NCI-H2196 treated with DMSO at 0.1 percent for 48 hours (cell line): ENCODE measurements around the gene SNAPC2.

Source experiments
- DNase-seq: peaks from one replicate; lab custom pipeline; 2025; ENCODE audit not compliant: unreplicated experiment; lab: John Stamatoyannopoulos, UW

The SNAPC2 gene

GRCh38 chr19:7965921-7966665 lies 46.0 kb downstream of the SNAPC2 start:
- DNase-seq, result no peak

- DNase-seq, result no peak
Measured at GRCh38 chr19:7968008-7968795, 48.1 kb downstream of the SNAPC2 start.

GRCh38 chr19:7968796-7969554 lies 48.8 kb downstream of the SNAPC2 start:
- no peak for DNase-seq

GRCh38 chr19:7969555-7969939 lies 49.4 kb downstream of the SNAPC2 start:
- DNase-seq, result no peak

GRCh38 chr19:7970716-7971448 lies 50.7 kb downstream of the SNAPC2 start:
- DNase-seq, result peak; percentile 10

GRCh38 chr19:7971553-7972520 lies 51.7 kb downstream of the SNAPC2 start:
- no peak for DNase-seq
